GM19455 (cell line): ENCODE data around the gene NUBP2.

Experiments
- ATAC-seq: cut with Tn5 transposase; IDR thresholded peaks from one replicate; pipeline ENCODE4 v1.9.1; 2021; ENCODE audit not compliant: unreplicated experiment

Gene NUBP2

DNA sequence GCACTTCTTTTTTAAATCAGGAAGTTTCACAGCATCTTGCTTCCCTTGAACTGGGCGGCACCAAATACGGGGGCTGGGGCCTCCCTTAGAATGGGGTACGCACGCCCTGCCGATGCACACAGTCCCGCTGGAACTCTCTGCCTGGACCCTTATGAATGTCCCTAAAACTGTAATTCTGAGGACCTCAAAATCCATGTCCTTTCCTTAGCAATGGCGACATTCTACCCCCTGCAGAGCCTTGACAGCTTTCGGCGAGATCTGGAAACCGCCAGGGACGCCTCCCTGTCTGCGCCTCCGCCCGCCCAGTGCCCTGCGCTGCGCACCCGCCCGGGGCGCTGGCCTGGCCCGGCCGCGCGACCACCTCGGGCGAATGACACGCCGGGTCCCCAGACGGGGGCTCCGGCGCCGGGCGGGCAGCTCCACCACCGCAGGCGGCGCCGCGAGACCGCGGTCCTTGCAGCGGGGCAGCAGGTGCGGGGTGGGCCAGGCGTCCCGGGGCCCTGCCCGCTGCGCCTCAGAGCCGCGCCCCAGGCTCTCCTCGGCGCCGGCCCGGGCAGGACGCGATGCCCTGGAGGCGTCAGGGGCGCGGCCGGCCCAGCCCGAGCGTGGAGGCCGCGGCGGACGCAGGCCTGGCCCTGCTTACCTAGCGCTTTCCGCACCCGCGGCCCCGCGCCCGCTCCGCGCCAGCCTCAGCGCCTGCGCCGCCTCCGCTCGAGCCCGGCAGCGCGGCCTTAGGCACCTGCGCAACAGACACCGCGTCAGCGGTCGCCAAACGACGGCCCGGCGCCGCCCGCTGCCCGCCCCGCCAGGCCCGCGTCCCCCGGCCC is 43.3 kb downstream of the NUBP2 start:
- peak; percentile 52 for ATAC-seq

DNA sequence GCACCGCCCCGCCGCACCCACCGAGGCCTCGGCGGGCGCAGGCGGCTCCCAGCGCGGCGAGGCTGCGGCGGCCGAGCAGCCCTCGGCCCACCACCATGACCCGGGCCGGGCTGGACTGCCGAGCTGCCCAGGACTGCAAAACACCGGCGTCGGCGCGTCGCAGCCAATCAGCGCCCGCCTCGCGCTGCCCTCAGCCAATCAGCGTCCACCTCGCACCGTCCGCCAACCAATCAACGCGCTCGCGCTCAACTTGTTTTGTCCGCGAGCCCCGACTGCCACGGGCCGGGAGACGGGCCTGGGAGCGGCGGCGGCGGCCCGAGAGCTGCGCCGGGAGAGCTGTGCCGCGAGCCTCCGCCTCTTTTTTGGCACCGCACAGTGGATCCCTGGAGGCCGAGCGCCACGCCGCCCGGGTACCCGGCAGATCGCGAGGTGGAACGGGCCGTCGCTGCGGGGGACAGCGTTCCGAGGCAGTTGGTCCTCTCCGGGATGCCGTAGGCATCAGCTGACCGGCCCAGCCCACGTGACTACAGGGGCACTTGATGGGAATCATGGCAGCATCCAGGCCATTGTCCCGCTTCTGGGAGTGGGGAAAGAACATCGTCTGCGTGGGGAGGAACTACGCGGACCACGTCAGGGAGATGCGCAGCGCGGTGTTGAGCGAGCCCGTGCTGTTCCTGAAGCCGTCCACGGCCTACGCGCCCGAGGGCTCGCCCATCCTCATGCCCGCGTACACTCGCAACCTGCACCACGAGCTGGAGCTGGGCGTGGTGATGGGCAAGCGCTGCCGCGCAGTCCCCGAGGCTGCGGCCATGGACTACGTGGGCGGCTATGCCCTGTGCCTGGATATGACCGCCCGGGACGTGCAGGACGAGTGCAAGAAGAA is 44.2 kb downstream of the NUBP2 start, which contains the start of the genes FAHD1 and HAGH:
TSS of gene FAHD1 (plus strand) at position 516 of the 883 bp plus-strand sequence. CDS start at position 549, 33 bp downstream.
TSS of gene HAGH (minus strand) at position 135 of the 883 bp plus-strand sequence. CDS start at position 97, 38 bp downstream.
- ATAC-seq, result peak; percentile 85

DNA sequence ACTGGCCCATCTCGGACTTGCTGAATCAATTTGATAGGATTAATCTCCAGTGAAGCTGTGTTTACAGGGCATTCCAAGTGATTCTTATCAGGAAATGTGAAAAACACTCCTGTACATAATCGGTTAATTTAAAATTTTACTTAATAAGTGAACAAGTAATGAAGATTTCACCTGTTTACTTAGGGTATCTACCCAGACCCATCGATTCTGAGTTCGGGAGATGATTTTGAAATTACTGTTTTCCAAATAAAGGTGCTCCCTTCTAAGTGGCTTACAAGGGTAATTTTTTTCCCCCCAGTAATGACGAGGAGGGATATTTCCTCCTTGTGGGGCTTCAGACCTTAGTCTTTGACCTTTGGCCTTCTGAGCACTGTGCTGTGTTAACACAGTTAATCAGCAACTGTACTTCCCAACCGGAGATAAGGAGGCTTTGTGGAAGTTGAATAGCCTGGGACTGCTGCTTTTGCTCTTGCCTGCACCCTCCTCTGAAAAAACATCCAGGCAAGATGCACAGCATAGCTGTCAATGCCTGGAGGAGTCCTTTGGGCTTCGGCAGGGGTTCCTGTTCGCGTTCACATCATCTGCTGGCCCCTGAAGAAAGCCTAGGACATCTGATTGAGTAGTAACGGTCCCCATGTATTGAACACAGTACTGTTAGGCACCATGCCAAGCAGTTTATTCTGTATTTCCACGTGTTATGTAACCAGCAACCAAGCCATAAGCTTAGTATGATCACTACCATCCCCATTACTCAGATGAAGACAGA is 46.1 kb downstream of the NUBP2 start:
- ATAC-seq, result no peak

- no peak for ATAC-seq
Measured at GRCh38 chr16:1830213-1830612, 47.5 kb downstream of the NUBP2 start.

- no peak for ATAC-seq
Measured at GRCh38 chr16:1831186-1832075, 48.7 kb downstream of the NUBP2 start.

GRCh38 chr16:1832838-1833454 is 50.2 kb downstream of the NUBP2 start:
- no peak for ATAC-seq

DNA sequence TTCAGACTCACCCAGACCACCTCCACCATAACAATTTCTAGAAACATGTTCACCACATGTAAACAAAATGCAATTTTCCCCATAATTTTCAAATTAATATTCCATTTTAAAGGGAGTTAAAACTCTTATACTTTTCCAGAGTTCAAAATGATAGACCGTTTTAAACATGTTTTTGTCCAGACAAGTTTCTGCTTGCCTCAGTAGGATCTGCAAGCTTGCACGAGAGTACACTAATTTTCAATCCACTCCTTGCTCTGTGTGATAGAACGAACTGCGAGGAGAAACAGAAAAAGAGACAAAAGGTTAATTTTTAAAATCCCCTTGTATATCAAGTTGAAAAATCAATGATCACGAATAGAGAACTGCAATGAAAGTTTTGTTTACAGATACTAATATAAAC is 51.3 kb downstream of the NUBP2 start:
- no peak for ATAC-seq
